ENCODE measurements around the gene HOATZ.

- TF ChIP-seq CTCF (IDR thresholded peaks at IDR 0.05) (no peak), POLR2A (IDR thresholded peaks at IDR 0.05) (no peak)
These were observed 35.7 kb downstream of the HOATZ start for GRCh38 chr11:111550258-111550657.
